Gastroesophageal sphincter (tissue), 3 donors: ENCODE measurements around the gene RAB3IL1.

Experiments used
- CTCF ChIP-seq, 4 experiments: fragments of 200-600 bp in 2 of 4; fragments of 450-650 bp in 2 of 4; sonication (generic) in 1 of 4; IDR thresholded peaks; one replicate each; pipeline ENCODE4 v1.5.1; 2017 to 2019; ENCODE audit warnings: antibody characterized with exemption in 4 of 4, mild to moderate bottlenecking in 2 of 4, moderate library complexity in 2 of 4
- EP300 ChIP-seq: sonication (generic); formaldehyde crosslinking; IDR thresholded peaks from one replicate; pipeline ENCODE4 v1.6.1; 2017; ENCODE audit warnings: antibody characterized with exemption, mild to moderate bottlenecking

- TF ChIP-seq CTCF (IDR thresholded peaks at IDR 0.05): no peak
- no peak for TF ChIP-seq EP300
These were observed 10.8 kb downstream of the RAB3IL1 start for GRCh38 chr11:61906522-61906909.
